Stimulated activated CD8-positive, alpha-beta memory T cell treated with anti-CD3 and anti-CD28 coated beads, Interleukin-4, amount 100 ng/mL, for 4 hours (primary cell): ENCODE data around the gene ZFPM1.

Source experiments
- DNase-seq, 2 donors: peaks; one replicate each; pipeline ENCODE4 v3.0.0-alpha.2; 2020; ENCODE audit warnings: low read depth in 2 of 2, low spot score in 1 of 2

Gene ZFPM1

DNA sequence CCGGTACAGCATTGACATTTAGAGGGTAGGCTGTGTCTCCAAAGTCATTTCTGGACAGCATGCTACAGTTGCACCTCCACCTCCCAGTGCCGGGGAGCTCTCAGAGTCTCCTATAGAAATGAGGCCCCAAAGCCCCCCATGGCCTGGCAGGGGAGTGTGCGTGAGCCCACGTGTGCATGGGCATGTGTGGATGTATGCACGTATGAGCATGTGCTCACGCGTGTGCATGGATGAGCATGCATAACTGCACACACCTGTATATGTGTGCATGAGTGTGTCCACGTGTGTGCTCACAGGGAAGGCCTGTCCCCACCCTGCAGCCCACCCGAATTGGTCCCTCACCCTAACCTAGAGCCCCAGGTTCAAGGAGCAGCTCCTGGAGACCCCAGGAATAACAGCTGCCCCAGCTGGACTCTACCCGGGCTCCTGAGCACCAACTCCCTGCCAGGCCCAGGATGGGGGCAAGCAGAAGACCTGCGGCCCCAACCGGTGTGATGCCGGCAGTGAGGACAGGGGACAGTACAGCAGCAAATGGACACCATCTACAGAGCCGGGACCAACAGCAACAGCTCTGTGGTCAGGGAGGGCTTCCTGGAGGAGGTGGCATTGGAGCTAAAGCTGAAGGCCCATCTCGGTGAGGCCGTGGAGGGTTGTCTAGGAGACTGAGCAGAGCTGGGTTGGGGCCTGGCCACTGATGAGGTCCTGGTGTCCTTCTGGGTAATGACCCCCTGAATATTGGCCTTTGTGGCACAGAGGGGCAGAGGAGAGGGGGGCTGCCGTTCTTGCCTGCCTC lies 35.2 kb upstream of the ZFPM1 start:
- DNase-seq: no peak

DNA sequence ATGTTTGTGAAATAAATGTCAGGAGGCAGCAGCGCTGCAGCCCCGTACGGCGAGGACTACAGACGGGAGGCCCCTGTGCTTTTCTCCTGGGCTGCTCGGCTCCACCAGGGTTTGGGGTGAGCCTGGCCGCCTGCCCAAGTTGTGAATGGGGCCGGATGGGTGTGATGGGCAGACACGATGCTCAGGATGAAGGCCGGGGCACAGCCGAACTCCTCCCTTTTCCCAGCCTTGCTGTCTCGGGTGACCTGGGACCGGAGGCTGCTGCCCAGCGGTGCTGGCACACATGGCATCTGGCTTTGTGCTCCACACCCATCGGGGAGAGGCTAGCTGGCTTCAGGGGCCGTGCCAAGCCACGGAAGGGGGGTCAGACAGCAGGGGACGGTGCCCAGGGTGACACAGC lies 34.2 kb upstream of the ZFPM1 start:
- DNase-seq: no peak

DNA sequence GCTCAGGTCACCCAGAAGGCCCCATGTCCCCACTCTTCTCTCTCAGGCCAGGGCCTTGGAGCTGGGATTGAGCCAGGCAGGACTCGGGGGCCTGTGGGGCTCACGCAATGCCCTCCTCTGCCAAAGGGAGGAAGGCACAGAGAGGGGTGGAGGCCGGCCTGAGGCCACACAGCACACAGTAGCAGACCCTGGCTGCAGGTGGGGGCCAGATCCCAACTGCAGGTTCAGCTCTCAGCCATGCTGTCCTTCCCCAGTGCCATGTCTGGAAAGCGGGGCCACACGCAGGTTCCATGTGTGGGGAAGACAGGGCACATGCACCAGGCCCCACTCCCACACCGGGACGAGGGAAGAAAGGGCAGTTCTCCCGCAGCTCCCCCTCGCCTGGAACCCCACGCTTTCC lies 33.3 kb upstream of the ZFPM1 start:
- no peak for DNase-seq

DNA sequence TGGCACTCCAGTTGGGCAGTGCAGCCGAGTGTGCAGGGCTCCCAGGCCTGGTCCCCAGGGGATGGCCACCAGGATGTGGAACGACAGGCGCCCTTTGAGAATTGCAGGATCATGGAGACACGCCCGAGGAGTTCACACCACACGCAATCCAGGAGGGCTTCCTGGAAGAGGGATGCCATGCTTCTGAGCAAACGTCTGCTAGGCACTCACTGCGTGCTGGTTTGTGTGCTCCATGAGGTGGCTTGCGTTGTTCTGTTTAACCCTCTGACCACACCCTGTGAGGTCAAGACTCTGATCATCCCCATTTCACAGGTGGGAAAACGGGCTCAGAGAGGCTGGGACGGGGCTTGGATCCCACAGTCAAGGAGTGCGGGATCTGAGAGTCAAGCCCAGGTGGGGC lies 32.6 kb upstream of the ZFPM1 start:
- DNase-seq: no peak

DNA sequence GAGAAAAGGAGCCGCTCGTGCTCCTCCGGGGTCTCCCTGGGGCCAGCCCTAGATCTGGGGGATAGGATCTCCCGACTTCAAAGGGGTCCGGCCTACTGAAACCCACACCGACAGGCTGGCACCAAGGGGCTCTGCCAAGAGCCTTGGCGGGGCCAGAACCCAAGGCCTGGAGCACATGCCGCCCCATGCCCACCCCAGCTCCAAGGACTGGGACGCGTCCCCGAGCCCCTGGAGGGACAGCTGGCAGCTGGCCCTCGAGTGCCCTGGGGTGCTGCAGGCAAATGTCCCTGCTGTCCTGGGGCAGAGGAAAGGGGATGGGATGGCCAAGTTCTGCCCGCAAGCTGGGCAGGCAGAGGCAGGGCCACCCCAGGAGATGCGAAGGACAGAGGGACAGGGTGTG lies 31.8 kb upstream of the ZFPM1 start:
- DNase-seq: no peak

DNA sequence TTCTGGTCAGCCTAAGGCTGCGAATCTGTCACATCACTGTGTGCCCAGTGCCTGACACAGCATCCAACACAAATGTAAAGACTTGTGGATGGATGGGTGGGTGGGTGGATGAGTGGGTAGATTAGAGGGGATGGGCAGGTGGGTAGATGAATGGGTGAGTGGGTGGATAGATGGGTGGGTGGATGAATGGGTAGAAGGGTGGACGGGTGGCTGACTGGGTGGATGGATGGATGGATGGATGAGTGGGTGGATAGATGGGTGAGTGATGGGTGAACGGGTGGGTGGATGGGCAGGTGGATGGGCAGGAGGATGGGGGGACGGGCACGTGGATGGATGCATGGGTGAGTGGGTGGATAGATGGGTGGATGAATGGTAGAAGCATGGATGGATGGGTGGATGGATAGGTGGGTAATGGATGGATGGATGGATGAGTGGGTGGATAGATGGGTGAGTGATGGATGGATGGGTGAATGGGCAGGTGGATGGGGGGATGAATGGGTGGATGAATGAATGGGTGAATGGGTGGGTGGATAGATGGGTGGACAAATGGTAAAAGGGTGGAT lies 31.1 kb upstream of the ZFPM1 start:
- no peak for DNase-seq

DNA sequence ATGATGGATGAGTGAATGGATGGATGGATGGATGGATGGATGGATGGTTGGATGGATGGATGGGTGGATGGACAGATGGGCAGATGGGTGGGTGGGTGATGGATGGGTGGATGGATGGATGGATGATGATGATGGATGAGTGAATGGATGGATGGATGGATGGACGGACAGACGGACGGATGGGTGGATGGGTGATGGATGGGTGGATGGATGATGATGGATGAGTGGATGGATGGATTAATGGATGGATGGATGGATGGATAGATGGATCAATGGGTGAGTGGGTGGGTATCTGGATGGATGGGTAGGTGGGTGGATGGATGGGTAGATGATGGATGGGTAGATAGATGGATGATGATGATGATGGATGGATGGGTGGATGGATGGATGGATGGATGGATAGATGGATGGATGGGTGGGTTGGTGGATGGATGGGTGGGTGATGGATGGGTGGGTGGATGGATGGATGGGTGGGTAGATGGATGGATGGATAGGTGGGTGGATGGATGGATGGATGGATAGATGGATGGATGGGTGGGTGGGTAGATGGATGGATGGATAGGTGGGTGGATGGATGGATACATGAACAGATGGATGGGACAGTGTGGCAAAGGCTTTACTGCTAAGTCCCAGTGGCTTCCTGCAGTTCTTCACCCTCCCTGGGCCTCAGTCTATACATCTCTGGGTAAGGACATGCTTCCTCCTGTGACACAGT lies 30.2 kb upstream of the ZFPM1 start:
- DNase-seq: no peak

DNA sequence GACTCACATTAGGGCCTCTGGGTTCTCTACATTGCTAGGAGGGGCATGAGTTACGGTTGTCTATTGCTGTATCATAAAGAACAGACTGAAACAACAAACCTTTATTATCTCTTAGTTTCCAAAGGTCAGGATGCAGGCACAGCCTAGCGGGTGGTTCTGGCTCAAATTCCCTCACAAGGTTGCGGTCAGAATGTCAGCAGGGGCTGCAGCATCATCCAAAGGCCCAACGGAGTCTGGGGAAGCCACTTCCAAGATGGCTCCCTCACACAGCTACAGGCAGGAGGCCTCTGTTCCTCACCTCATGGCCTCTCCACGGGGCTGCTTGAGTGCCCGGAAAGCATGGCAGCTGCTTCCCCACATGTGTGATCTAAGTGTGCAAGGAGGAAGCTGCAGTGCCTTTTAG lies 29.6 kb upstream of the ZFPM1 start:
- DNase-seq: no peak

DNA sequence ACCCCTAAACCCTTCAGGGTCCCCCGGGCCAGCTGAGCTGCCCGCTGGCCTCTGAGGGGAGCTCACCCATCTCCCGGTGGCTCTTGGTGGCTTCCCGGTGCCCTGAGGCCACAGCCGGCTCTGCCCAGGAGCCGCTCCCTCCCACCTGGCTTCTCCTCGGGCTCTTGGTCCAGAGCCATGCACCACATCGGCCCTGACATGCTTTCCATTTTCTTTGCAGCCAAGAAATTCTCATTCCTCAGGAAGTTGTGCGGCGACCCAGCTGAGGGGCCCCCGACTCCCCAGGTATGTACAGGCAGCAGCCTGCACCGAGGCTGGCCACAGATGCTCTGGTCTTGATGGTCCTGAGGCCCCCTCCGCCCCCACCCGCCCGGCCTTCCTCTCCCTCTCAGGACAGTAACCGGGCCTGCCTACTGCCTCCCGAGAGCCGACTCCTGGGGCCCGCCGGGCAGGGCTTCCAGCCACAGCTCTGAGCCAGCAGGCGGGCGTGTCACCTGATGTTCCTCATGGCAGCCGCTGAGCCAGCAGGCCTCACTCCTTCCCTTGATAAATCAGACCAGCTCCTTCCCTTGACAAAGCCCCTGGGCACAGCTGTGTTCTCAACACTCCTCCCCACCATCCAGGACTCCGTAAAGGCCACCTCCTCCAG lies 28.4 kb upstream of the ZFPM1 start:
- DNase-seq: no peak

DNA sequence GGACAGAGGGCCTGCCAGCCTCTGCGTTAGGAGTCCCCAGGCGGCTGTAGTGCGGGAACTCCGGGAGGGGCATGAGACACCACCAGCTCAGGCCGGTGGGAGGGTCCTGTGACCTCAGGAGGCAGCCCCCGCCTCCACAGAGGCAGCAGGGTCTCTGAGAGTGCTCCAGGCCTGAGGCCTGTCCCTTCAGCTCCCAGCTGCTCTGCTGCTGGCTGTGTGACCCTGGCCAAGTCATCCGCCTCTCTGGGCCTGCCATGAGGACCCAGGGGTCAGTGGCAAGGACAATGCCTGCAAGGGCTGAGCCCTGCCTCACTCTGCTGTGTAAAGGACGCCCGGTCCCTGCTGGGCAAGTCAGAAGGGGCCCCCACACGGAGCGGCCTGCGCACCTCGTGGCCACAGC lies 27.1 kb upstream of the ZFPM1 start:
- DNase-seq: no peak

DNA sequence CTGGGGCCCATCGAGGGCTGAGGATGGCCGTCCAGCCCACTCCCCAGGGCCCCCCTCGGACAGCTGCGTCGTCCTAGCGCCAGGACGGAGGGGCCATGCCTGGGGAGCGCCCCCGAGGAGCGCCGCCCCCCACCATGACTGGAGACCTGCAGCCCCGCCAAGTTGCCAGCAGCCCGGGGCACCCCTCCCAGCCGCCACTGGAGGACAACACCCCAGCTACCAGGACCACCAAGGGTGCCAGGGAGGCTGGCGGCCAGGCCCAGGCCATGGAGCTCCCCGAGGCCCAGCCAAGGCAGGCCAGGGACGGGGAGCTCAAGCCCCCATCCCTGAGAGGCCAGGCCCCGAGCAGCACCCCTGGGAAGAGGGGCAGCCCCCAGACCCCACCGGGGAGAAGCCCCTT lies 25.7 kb upstream of the ZFPM1 start:
- DNase-seq: no peak

DNA sequence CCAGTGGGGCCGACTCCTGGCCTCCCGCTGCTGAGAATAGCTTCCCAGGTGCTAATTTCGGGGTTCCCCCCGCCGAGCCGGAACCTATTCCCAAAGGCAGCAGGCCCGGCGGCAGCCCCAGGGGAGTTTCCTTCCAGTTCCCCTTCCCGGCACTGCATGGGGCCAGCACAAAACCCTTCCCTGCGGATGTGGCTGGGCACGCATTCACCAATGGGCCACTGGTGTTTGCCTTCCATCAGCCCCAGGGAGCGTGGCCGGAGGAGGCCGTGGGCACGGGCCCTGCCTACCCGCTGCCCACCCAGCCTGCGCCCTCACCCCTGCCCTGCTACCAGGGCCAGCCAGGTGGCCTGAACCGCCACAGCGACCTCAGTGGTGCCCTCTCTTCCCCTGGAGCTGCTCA lies 24.9 kb upstream of the ZFPM1 start:
- DNase-seq: no peak

DNA sequence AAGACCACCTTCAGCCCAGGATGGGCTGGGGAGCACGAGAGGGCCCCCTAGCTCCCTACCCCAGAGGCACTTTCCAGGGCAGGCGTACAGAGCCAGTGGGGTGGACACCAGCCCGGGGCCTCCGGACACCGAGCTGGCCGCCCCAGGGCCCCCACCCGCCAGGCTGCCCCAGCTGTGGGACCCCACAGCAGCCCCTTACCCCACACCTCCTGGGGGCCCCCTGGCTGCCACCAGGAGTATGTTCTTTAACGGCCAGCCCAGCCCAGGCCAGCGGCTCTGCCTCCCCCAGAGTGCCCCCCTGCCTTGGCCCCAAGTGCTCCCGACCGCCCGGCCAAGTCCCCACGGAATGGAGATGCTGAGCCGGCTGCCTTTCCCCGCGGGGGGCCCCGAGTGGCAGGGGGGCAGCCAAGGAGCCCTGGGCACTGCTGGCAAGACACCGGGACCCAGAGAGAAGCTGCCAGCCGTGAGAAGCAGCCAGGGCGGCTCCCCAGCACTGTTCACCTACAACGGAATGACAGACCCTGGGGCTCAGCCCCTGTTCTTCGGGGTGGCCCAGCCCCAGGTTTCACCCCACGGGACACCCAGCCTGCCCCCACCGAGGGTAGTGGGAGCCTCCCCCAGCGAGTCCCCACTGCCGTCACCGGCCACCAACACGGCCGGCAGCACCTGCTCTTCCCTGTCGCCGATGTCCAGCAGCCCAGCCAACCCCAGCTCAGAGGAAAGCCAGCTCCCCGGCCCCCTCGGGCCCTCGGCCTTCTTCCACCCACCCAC lies 24.3 kb upstream of the ZFPM1 start:
- DNase-seq: no peak

DNA sequence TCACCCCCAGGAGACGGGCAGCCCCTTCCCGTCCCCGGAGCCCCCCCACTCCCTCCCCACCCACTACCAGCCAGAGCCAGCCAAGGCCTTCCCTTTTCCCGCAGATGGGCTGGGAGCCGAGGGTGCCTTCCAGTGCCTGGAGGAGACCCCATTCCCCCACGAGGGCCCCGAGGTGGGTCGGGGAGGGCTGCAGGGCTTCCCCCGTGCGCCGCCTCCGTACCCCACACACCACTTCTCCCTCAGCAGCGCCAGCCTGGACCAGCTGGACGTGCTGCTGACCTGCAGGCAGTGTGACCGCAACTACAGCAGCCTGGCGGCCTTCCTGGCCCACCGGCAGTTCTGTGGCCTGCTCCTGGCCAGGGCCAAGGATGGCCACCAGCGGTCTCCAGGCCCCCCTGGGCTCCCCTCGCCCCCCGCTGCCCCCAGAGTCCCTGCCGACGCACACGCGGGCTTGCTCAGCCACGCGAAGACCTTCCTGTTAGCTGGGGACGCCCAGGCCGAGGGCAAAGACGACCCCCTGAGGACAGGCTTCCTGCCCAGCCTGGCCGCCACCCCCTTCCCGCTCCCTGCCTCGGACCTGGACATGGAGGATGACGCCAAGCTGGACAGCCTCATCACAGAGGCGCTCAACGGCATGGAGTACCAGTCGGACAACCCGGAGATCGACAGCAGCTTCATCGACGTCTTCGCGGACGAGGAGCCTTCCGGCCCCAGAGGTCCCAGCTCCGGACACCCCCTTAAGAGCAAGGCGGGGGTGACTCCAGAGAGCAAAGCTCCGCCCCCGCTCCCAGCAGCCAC lies 23.5 kb upstream of the ZFPM1 start:
- DNase-seq: no peak

DNA sequence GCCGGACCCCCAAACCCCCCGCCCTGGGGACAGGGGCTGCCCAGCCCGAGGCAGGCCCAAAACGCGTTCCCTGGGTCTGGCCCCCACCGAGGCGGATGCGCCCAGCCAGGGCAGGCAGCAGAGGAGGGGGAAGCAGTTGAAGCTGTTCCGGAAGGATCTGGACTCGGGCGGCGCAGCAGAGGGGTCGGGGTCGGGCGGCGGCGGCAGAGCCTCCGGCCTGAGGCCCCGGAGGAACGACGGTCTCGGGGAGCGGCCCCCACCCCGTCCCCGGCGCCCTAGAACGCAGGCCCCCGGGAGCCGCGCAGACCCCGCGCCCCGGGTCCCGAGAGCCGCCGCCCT lies 22.9 kb upstream of the ZFPM1 start:
- no peak for DNase-seq

DNA sequence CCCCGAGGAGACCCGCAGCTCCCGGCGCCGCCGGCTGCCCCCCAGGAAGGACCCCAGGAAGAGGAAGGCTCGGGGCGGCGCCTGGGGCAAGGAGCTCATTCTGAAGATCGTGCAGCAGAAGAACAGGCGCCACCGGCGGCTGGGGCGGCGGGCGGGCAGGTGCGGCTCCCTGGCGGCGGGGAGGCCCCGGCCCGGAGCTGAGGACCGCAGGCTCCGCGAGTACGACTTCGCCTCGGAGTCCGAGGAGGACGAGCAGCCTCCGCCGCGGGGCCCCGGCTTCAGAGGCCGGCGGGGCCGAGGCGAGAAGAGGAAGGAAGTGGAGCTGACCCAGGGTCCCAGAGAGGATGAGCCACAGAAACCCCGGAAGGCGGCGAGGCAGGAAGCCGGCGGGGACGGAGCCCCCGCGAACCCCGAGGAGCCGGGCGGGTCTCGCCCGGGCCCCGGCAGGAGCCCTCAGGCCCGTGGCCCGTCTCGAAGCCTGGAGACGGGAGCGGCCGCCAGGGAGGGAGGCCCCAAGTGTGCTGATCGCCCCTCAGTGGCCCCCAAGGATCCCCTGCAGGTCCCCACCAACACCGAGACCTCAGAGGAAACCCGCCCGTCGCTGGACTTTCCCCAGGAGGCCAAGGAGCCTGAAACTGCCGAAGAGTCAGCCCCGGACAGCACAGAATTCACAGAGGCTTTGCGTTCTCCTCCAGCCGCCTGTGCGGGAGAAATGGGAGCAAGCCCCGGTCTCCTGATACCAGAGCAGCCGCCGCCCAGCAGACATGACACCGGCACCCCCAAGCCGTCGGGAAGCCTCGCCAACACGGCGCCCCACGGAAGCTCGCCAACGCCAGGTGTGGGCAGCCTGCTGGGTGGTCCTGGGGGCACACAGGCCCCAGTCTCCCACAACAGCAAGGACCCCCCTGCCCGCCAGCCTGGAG lies 22.3 kb upstream of the ZFPM1 start:
- no peak for DNase-seq

DNA sequence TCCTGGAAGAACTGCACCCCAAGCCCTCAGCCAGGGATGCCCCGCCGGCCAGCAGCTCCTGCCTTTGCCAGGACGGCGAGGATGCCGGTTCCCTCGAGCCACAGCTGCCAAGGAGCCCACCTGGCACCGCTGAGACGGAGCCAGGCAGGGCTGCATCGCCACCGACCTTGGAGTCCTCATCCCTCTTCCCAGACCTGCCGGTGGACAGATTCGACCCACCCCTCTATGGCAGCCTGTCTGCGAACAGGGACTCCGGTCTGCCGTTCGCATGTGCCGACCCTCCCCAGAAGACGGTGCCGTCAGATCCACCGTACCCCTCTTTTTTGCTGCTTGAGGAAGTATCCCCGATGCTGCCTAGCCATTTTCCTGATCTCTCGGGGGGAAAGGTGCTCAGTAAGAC lies 21.4 kb upstream of the ZFPM1 start:
- no peak for DNase-seq

DNA sequence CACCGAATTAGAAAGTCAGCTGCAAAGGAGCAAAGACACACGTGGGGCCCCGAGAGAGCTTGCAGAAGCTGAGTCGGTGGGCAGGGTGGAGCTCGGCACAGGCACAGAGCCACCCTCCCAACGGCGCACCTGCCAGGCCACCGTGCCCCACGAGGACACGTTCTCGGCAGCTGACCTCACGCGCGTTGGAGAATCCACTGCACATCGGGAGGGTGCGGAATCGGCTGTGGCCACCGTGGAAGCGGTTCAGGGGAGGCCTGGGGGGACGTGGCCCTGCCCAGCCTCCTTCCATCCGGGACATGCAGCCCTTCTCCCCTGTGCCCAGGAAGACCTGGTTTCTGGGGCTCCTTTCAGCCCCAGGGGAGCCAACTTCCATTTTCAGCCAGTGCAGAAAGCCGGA lies 20.9 kb upstream of the ZFPM1 start:
- DNase-seq: no peak

DNA sequence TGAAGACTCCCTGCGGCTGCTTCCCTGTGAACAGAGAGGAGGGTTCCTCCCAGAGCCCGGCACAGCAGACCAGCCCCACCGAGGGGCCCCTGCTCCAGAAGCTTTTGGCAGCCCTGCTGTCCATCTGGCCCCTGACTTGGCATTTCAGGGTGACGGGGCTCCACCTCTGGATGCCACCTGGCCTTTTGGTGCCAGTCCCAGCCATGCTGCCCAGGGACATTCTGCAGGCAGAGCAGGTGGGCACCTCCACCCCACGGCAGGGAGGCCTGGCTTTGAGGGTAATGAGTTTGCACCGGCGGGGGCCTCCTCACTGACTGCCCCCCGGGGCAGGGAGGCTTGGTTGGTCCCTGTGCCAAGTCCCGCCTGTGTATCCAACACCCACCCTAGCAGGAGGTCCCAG lies 20.3 kb upstream of the ZFPM1 start:
- DNase-seq: no peak
